ENCODE measurements around the gene SCAPER. TPM values are rescaled to one million over a fixed set of nuclear protein-coding genes. Genes with fewer than 3 reads are reported as not detected.
"Not testable (repeated sequence)": the region's sequence is repeated elsewhere in the genome, so short reads cannot be mapped to it uniquely, and the experiment has no call there.

SCAPER gene
- total and polyA plus RNA-seq, 2 experiments from 2014 or later = 27.0 to 35.7 TPM

DNA sequence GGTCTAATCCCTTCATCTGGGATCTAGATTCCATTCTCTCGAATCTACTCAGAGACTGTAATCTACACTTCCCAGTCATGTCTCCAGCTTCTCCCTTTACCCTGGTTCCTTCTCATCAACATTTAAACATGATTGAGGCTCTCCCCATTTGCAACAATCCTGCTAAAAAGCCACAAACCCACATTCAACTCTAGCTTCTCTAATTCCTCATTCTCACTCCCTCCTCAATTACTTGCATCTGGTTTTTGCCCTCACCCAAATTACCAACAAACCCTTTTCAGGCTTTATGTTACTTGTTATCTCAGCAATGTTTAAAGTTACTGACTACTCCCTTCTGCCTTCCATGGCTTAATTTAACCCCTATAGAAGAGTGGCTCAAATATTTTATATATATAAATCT, 605.4 kb downstream of the SCAPER start:
- TF ChIP-seq CTCF (IDR thresholded peaks at IDR 0.05; ENCODE audit: low read depth, low read length) = no peak
- no peaks in the 10 kb centered on the region for H3K27me3 ChIP-seq
- no peaks in the 10 kb centered on the region for H3K9me3 ChIP-seq (ENCODE audit: low read depth)
- H3K4me3 ChIP-seq = no peak overlapping the region
- H3K27ac ChIP-seq = no peak overlapping the region
- DNase-seq (ENCODE audit: low read depth in 1 of 2, low spot score in 1 of 2) = no peak
- H3K4me1 ChIP-seq (ENCODE audit: low read depth) = no peaks in the 10 kb centered on the region
- no peaks in the 10 kb centered on the region for H3K36me3 ChIP-seq

- H3K27ac ChIP-seq = no peak overlapping the region
- no peak for DNase-seq (ENCODE audit: low read depth in 1 of 2, low spot score in 1 of 2)
- TF ChIP-seq CTCF (IDR thresholded peaks at IDR 0.05; ENCODE audit: low read depth, low read length) = no peak
- no peaks in the 10 kb centered on the region for H3K36me3 ChIP-seq
- H3K4me3 ChIP-seq = no peak overlapping the region
- no peaks in the 10 kb centered on the region for H3K9me3 ChIP-seq (ENCODE audit: low read depth)
- H3K27me3 ChIP-seq = no peaks in the 10 kb centered on the region
- no peaks in the 10 kb centered on the region for H3K4me1 ChIP-seq (ENCODE audit: low read depth)
Observed at GRCh38 chr15:76298986-76299385, 606.2 kb downstream of the SCAPER start.

GRCh38 chr15:76297951-76298350, 607.2 kb downstream of the SCAPER start:
- not testable (repeated sequence) for H3K27me3 ChIP-seq

More at GRCh38 chr15:76297951-76298350, 607.2 kb downstream of the SCAPER start:
- not testable (repeated sequence) for H3K4me1 ChIP-seq (ENCODE audit: low read depth); H3K4me3 ChIP-seq; H3K36me3 ChIP-seq; H3K27ac ChIP-seq; DNase-seq (ENCODE audit: low read depth in 1 of 2, low spot score in 1 of 2); H3K9me3 ChIP-seq (ENCODE audit: low read depth)

Other genes starting within 250 kb of the SCAPER start
- gene RCN2, start 26.4 kb upstream of the SCAPER start, total RNA-seq = 68.4 and 73.4 TPM in 2 replicates
- 150 and 160 TPM in 2 replicates for gene RCN2, start 26.4 kb upstream of the SCAPER start, polyA plus RNA-seq
- gene PSTPIP1, start 89.8 kb upstream of the SCAPER start, total RNA-seq = 0.63 TPM in 1 of 2 replicates, not detected in the other
- gene PSTPIP1, start 89.8 kb upstream of the SCAPER start, polyA plus RNA-seq = 0.26 and 0.55 TPM in 2 replicates
- 302 and 316 TPM in 2 replicates for gene TSPAN3, start 165.8 kb upstream of the SCAPER start, total RNA-seq
- gene TSPAN3, start 165.8 kb upstream of the SCAPER start, polyA plus RNA-seq = 411 and 427 TPM in 2 replicates